DOHH2 (cell line): ENCODE measurements around the gene RAPGEF5.

ENCODE experiments used
- CTCF ChIP-seq: fragments of 200-600 bp; sonication (generic); IDR thresholded peaks from one replicate; pipeline ENCODE4 v1.5.1; 2014; ENCODE audit warnings: antibody characterized with exemption, mild to moderate bottlenecking, low read depth, low read length; ENCODE audit not compliant: poor library complexity, severe bottlenecking
- EZH2phosphoT487 ChIP-seq: fragments of 200-600 bp; sonication (generic); IDR thresholded peaks from 2 replicates; pipeline ENCODE4 v1.6.1; 2017; ENCODE audit warnings: borderline replicate concordance, mild to moderate bottlenecking, antibody characterized with exemption, low read length, moderate library complexity, mixed read lengths

GRCh38 chr7:22196429-22196828, 160.5 kb downstream of the RAPGEF5 start:
- TF ChIP-seq EZH2phosphoT487 (no peak), CTCF (no peak)
